D721Med (cell line): ENCODE data around the gene SLC7A10.
A peak's percentile ranks its signal among the peaks of the same experiment; 100 is the strongest.

Source experiments
- DNase-seq: peaks from one replicate; pipeline ENCODE4 v3.0.0; 2011; ENCODE audit warnings: low spot score; ENCODE audit not compliant: insufficient read length
- FAIRE-seq: peaks from 2 replicates; lab custom pipeline; 2011; peaks lifted over from hg19 to GRCh38; lab: Jason Lieb, UNC
- CTCF ChIP-seq: IDR thresholded peaks from 2 replicates; pipeline ENCODE4 v1.5.1; 2012; ENCODE audit warnings: mild to moderate bottlenecking, control low read depth; ENCODE audit not compliant: insufficient read depth; ENCODE audit errors: missing control alignments

Gene SLC7A10

DNA sequence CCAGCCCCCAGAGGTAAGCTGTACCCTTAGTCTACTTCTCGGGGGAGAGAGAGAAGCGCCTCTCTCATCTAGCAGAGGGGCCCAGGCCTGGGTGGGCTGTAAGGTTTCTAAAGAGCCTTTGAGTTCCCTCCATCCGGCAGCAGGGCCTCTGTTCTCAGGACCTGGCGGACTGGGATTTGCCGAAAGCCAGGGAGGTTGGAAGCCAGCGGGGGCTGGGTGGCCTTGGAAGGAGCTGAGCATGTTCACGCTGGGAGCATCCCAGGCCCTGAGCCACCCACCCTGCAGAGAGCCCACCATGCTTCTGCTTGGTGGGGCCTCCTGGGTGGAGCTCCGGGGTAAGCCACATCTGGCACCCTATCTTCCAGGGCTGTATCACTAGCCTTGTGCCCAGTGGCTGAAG, 7.8 kb downstream of the SLC7A10 start:
- DNase-seq, result no peak
- TF ChIP-seq CTCF, result no peak
- no peak for FAIRE-seq

DNA sequence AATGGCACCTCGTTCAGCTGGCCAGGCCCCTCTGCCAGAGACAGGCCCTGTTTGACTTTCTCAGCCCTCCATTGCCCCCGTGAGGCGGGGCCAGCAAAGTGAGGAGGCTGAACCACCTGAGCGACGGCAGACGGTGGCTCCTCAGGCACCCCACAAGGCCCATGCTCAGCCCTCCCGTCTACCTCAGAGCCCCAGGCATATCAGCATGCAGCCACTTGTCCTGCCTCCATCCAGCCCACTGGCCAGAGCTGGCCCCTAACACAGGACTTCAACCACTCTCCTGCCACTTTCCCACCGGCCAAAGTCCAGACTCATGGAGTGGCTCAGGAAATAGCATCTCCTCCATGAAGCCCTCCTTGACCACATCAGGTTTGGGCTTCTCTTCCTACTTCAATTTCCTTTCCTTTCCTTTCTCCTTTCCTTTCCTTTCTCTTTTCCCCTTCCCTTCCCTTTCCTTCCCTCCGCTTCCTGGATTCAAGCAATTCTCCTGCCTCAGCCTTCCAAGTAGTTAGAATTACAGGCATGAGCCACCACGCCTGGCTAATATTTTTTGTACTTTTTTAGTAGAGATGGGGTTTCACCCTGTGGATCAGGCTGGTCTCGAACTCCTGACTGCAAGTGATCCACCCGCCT, 9.3 kb downstream of the SLC7A10 start:
- FAIRE-seq, result no peak
- TF ChIP-seq CTCF, result no peak

DNA sequence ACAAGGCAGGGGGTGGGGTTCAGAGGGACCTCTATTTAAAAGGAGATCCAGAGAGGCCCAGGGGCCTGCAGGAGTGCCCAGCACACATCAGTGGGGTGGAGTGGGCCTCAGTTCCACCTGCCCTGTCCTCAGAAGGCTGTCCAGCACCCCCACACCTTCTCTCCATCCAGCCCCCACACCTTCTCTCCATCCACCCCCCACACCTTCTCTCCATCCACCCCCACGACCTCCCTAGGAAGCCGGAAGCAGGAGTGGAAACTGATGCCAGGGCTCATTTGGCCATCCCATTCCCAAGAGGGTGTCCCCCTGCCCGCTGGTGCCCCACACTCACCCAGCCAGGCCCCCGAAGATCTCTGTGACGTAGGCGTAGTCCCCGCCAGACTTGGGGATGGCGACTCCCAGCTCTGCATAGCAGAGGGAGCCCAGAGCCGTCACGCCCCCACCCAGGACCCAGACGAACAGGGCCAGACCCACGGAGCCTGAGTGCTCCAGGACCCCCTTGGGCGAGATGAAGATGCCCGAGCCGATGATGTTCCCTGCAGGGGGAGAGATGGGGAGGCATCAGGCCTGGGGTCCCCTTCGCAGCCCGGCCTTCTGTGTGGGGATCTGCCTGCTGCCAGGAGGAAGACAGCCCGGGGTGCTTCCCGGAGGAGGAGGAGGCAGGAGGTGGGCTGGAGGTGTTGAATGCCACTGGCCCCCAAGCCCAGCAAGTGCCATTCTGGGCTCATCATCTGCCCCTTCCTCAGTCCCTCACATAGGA, 10.0 kb downstream of the SLC7A10 start:
- no peak for FAIRE-seq
- DNase-seq, result no peak
- no peak for TF ChIP-seq CTCF

More for the DNA sequence above, 9.3 kb downstream of the SLC7A10 start:
- DNase-seq, result no peak

GRCh38 chr19:33214596-33214995, 11.1 kb downstream of the SLC7A10 start:
- FAIRE-seq (no peak), DNase-seq (peak; percentile 72)
- TF ChIP-seq CTCF, result peak; percentile 40

- FAIRE-seq, result no peak
Measured at GRCh38 chr19:33212436-33213172, 13.0 kb downstream of the SLC7A10 start.

GRCh38 chr19:33211794-33212435, 13.7 kb downstream of the SLC7A10 start:
- no peak for DNase-seq
- TF ChIP-seq CTCF, result no peak
- FAIRE-seq, result no peak

More at GRCh38 chr19:33212436-33213172, 13.0 kb downstream of the SLC7A10 start:
- TF ChIP-seq CTCF, result no peak
- DNase-seq, result no peak
